H1 (cell line): ENCODE data around the gene ANAPC2. TPM values are rescaled to one million over a fixed set of nuclear protein-coding genes. Genes with fewer than 3 reads are reported as not detected.

ENCODE experiments used
- CTCF ChIA-PET: fragments of 300-600 bp; sonication (Branson Sonifier 250); formaldehyde crosslinking; loops from one replicate; lab custom pipeline; 2021; ENCODE audit not compliant: partially characterized antibody; lab: Charles Lee
- POLR2A ChIA-PET: fragments of 300-600 bp; sonication (Branson Sonifier 250); formaldehyde crosslinking; loops from one replicate; lab custom pipeline; 2021; ENCODE audit warnings: inconsistent platforms; ENCODE audit not compliant: partially characterized antibody; lab: Charles Lee
- DNase-seq, 2 experiments: peaks; one replicate each; pipeline versions ENCODE4 v3.0.0 to v3.0.0-alpha.2; 2010 to 2022; ENCODE audit warnings: low spot score in 2 of 2, low read depth in 1 of 2, mixed read lengths in 1 of 2
- FAIRE-seq: peaks from 2 replicates; lab custom pipeline; 2011; peaks lifted over from hg19 to GRCh38; lab: Jason Lieb, UNC
- H2AFZ ChIP-seq: 2 replicates; pipeline ENCODE4 v1.8.1; 2012; ENCODE audit warnings: low read length, inconsistent platforms
- H2AK5ac ChIP-seq: 2 replicates; pipeline ENCODE4 v1.6.1; 2013; ENCODE audit warnings: low read depth, low read length
- H2BK120ac ChIP-seq: replicated peaks from 2 replicates; pipeline ENCODE3; 2013; ENCODE audit warnings: low read depth, low read length, inconsistent platforms
- H2BK12ac ChIP-seq: 2 replicates; pipeline ENCODE4 v1.6.1; 2013; ENCODE audit warnings: low read depth, low read length
- H2BK15ac ChIP-seq: 2 replicates; pipeline ENCODE4 v1.6.1; 2013; ENCODE audit warnings: low read length
- H2BK20ac ChIP-seq: 2 replicates; pipeline ENCODE4 v1.6.1; 2013; ENCODE audit warnings: low read length
- H2BK5ac ChIP-seq: 2 replicates; pipeline ENCODE4 v1.6.1; 2013; ENCODE audit warnings: low read depth, low read length
- H3K14ac ChIP-seq: 2 replicates; pipeline ENCODE4 v1.6.1; 2013; ENCODE audit warnings: inconsistent platforms; ENCODE audit not compliant: insufficient read length
- H3K18ac ChIP-seq: 2 replicates; pipeline ENCODE4 v1.6.1; 2013; ENCODE audit warnings: low read length; ENCODE audit errors: extremely low read depth
- H3K23ac ChIP-seq: 2 replicates; pipeline ENCODE4 v1.6.1; 2013; ENCODE audit warnings: inconsistent platforms; ENCODE audit not compliant: insufficient read length
- H3K23me2 ChIP-seq: 2 replicates; pipeline ENCODE4 v1.6.1; 2013; ENCODE audit warnings: low read depth, low read length
- H3K27ac ChIP-seq: 2 replicates; pipeline ENCODE4 v1.6.1; 2011; ENCODE audit warnings: low read depth, low read length, inconsistent platforms
- H3K27me3 ChIP-seq, 4 experiments: replicated peaks in 1 of 4; 1 replicate in 1 of 4; 2 replicates in 3 of 4; pipeline versions ENCODE4 v1.6.1 to v1.8.1; 2011 to 2013; ENCODE audit warnings: low read length in 3 of 4, mild to moderate bottlenecking in 3 of 4, inconsistent platforms in 2 of 4, mixed read lengths in 2 of 4, moderate library complexity in 1 of 4; ENCODE audit not compliant: control insufficient read depth in 3 of 4, insufficient read depth in 3 of 4; ENCODE audit errors: extremely low read depth in 1 of 4
- H3K36me3 ChIP-seq, 4 experiments: 2 replicates each; pipeline versions ENCODE4 v1.6.1 to v1.8.1; 2011 to 2013; ENCODE audit warnings: mild to moderate bottlenecking in 4 of 4, low read length in 3 of 4, moderate library complexity in 2 of 4, control low read depth in 1 of 4, inconsistent platforms in 1 of 4; ENCODE audit not compliant: insufficient read depth in 4 of 4, control insufficient read depth in 2 of 4
- H3K4ac ChIP-seq: replicated peaks from 2 replicates; pipeline ENCODE3; 2013; ENCODE audit warnings: low read length, low read depth, mixed read lengths, inconsistent platforms; ENCODE audit not compliant: insufficient read length
- H3K4me1 ChIP-seq, 4 experiments: replicated peaks in 1 of 4; 1 replicate in 1 of 4; 2 replicates in 3 of 4; pipeline versions ENCODE4 v1.6.1 to v1.8.1; 2011 to 2013; ENCODE audit warnings: low read length in 3 of 4, inconsistent platforms in 2 of 4, mixed read lengths in 1 of 4; ENCODE audit not compliant: insufficient read depth in 4 of 4, control insufficient read depth in 3 of 4
- H3K4me2 ChIP-seq, 2 experiments: 2 replicates each; pipeline versions ENCODE4 v1.6.1 to v1.8.1; 2011 to 2013; ENCODE audit warnings: low read depth in 2 of 2, low read length in 2 of 2, control low read depth in 1 of 2, inconsistent platforms in 1 of 2, mild to moderate bottlenecking in 1 of 2; ENCODE audit not compliant: insufficient read depth in 1 of 2
- H3K4me3 ChIP-seq, 4 experiments: fragments of 200-600, 300-600 bp in 1 of 4; sonication (generic), shearing (Covaris generic), sonication (Bioruptor Twin) in 1 of 4; 2 replicates each; pipeline versions ENCODE4 v1.5.1 to v1.8.1; 2011 to 2016; ENCODE audit warnings: low read length in 4 of 4, low read depth in 3 of 4, control low read depth in 2 of 4, inconsistent platforms in 2 of 4, mild to moderate bottlenecking in 2 of 4, mixed read lengths in 1 of 4, moderate library complexity in 1 of 4; ENCODE audit not compliant: insufficient read depth in 2 of 4; ENCODE audit errors: extremely low read depth in 1 of 4
- H3K56ac ChIP-seq: replicated peaks from 2 replicates; pipeline ENCODE3; 2013; ENCODE audit warnings: low read depth, mild to moderate bottlenecking, mixed read lengths, low read length, inconsistent platforms; ENCODE audit not compliant: insufficient read length
- H3K79me1 ChIP-seq: 2 replicates; pipeline ENCODE4 v1.6.1; 2013; ENCODE audit warnings: low read depth, low read length, control low read depth
- H3K79me2 ChIP-seq, 2 experiments: 2 replicates each; pipeline versions ENCODE4 v1.6.1 to v1.8.1; 2012 to 2013; ENCODE audit warnings: low read length in 2 of 2, mild to moderate bottlenecking in 2 of 2, inconsistent platforms in 1 of 2; ENCODE audit not compliant: insufficient read depth in 2 of 2, control insufficient read depth in 1 of 2
- H3K9ac ChIP-seq, 4 experiments: replicated peaks in 1 of 4; 1 replicate in 1 of 4; 2 replicates in 3 of 4; pipeline versions ENCODE4 v1.6.1 to v1.8.1; 2011 to 2013; ENCODE audit warnings: low read depth in 3 of 4, low read length in 3 of 4, control low read depth in 2 of 4, mild to moderate bottlenecking in 2 of 4, moderate library complexity in 2 of 4, inconsistent platforms in 1 of 4; ENCODE audit errors: extremely low read depth in 1 of 4
- H3K9me3 ChIP-seq, 2 experiments: 2 replicates each; pipeline versions ENCODE4 v1.6.1 to v1.8.1; 2012 to 2013; ENCODE audit warnings: mild to moderate bottlenecking in 2 of 2, moderate library complexity in 2 of 2, control low read depth in 1 of 2, inconsistent platforms in 1 of 2, low read depth in 1 of 2, low read length in 1 of 2, mixed read lengths in 1 of 2; ENCODE audit not compliant: insufficient read depth in 2 of 2
- H4K20me1 ChIP-seq, 2 experiments: replicated peaks in 1 of 2; 2 replicates each; pipeline versions ENCODE3 to v1.8.1; 2011 to 2013; ENCODE audit warnings: inconsistent platforms in 2 of 2, low read length in 2 of 2, mild to moderate bottlenecking in 1 of 2; ENCODE audit not compliant: insufficient read depth in 2 of 2, control insufficient read depth in 1 of 2
- H4K5ac ChIP-seq: 2 replicates; pipeline ENCODE4 v1.6.1; 2013; ENCODE audit warnings: low read length, low read depth, mixed read lengths, inconsistent platforms; ENCODE audit not compliant: insufficient read length
- H4K8ac ChIP-seq: 2 replicates; pipeline ENCODE4 v1.8.0; 2013; ENCODE audit warnings: mild to moderate bottlenecking, moderate library complexity, low read length, inconsistent platforms; ENCODE audit not compliant: insufficient read depth; ENCODE audit errors: extremely low read depth
- H4K91ac ChIP-seq: replicated peaks from 2 replicates; pipeline ENCODE3; 2013; ENCODE audit warnings: low read length, mixed read lengths, inconsistent platforms; ENCODE audit not compliant: insufficient read length
- ASH2L ChIP-seq: fragments of 200-600, 300-600 bp; sonication (generic); IDR thresholded peaks from one replicate; pipeline ENCODE4 v1.7.1; 2017; ENCODE audit warnings: low read length
- BACH1 ChIP-seq: IDR thresholded peaks from 2 replicates; pipeline ENCODE4 v1.6.1; 2012; ENCODE audit warnings: low read length, improper control_type of control experiment
- CEBPB ChIP-seq: IDR thresholded peaks from 2 replicates; pipeline ENCODE4 v1.6.1; 2012; ENCODE audit warnings: low read depth, low read length
- EZH2 ChIP-seq: fragments of 200-600 bp; sonication (generic); IDR thresholded peaks from 2 replicates; pipeline ENCODE4 v1.7.1; 2012; ENCODE audit warnings: low read depth, mild to moderate bottlenecking, moderate library complexity, low read length, inconsistent platforms; ENCODE audit not compliant: severe bottlenecking
- GABPA ChIP-seq: IDR thresholded peaks from 2 replicates; pipeline ENCODE4 v1.6.1; 2011; ENCODE audit warnings: mild to moderate bottlenecking, low read length, moderate library complexity, borderline replicate concordance; ENCODE audit not compliant: insufficient read depth
- MAX ChIP-seq: IDR thresholded peaks from 2 replicates; pipeline ENCODE4 v1.6.1; 2012; ENCODE audit warnings: inconsistent platforms
- NRF1 ChIP-seq: IDR thresholded peaks from 2 replicates; pipeline ENCODE4 v1.6.1; 2011; ENCODE audit warnings: mild to moderate bottlenecking, low read depth, low read length, improper control_type of control experiment
- SP2 ChIP-seq: IDR thresholded peaks from 2 replicates; pipeline ENCODE4 v1.6.1; 2012; ENCODE audit warnings: mild to moderate bottlenecking, low read length, inconsistent platforms
- SUZ12 ChIP-seq: fragments of 200-600 bp; sonication (generic); IDR thresholded peaks from 2 replicates; pipeline ENCODE4 v1.6.1; 2012; ENCODE audit warnings: mild to moderate bottlenecking, inconsistent platforms, low read length, moderate library complexity, mixed read lengths
- TCF12 ChIP-seq: IDR thresholded peaks from 2 replicates; pipeline ENCODE4 v1.6.1; 2011; ENCODE audit warnings: low read depth, mild to moderate bottlenecking, low read length
- WGBS, 2 experiments: shearing (Covaris generic) in 1 of 2; methylation state at CpG; one replicate each; pipeline versions ENCODE4 v1.1.6 to v1.1.7; 2013 to 2015; ENCODE audit warnings: low lambda C conversion rate in 2 of 2, mixed read lengths in 2 of 2, inconsistent platforms in 1 of 2, low coverage in 1 of 2, missing lambda C conversion rate in 1 of 2; ENCODE audit not compliant: insufficient replicate concordance in 2 of 2, insufficient coverage in 1 of 2, insufficient read length in 1 of 2; ENCODE audit errors: extremely low coverage in 1 of 2, missing lambda C conversion rate in 1 of 2; 5-methylcytosine and 5-hydroxymethylcytosine counted together
- polyA plus RNA-seq, 7 experiments: library from polyadenylated mRNA; depleted of rRNA in 3 of 7; stranded (reverse) in 5 of 7; unstranded in 2 of 7; fragments of >200 nt in 5 of 7; fragments of 200-250 nt in 2 of 7; gene quantifications; 1 replicate in 5 of 7; 2 replicates in 1 of 7; 4 replicates in 1 of 7; pipeline versions ENCODE4 v1.2.1 to v1.2.3, GENCODE V29; 2011 to 2013; ENCODE audit warnings: missing spikeins in 2 of 7, mixed read lengths in 2 of 7
- total RNA-seq: library from RNA; stranded (reverse); fragmentation: NEBNext Ultra II Directional; extraction: Animal tissue kit (Norgen Biotek cat#: 25700); gene quantifications from 2 replicates; pipeline ENCODE4 v1.2.1, GENCODE V29; 2021

Gene ANAPC2
- total and polyA plus RNA-seq, 2 of the 8 experiments (the other 6 are each of a cell fraction or from before 2014, with no cell fraction given): 30.2 to 37.7 TPM

DNA sequence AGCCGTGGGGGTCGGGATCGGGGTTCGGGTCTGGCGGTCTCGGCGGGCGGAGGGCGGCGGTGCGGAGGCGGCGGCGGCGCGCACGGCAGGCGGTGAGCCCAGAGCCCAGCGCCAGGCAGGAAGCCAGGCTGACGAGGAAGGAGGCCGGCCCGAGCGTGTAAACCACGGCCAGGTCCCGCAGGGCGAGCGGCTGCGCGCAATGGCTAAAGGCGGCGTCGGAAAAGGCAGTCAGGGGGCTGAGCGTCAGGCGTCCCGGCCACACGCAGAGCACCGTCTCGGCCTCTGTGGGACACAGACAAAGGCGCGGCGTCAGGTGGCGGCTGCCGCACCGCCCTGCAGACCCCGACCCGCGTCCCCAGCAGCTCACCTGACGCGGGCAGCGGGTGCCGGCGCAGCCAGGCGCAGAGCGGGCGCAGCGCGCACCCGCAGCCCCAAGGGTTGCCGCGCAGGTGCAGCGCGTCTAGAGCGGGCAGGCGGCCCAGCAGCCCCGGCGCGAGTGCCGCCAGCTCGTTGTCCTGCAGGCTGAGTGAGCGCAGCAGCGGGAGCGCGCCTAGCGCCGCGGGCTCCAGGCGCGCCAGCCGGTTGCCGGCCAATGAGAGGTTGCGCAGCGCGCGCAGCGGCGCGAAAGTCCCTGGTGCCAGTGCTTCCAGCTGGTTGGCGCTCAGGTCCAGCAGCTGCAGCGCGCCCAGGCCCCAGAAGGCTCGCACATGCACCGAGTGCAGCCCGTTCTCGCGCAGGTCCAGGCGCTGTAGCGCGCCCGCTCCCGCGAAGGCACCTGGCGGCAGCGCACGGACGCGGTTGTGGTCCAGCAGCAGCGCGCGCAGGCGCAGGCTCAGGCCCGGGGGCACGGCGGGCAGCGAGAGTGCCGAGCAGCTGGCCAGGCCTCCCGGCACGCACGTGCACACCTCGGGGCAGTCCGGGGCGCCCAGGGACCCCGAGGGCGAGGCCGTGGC lies 19.2 kb downstream of the ANAPC2 start:
- DNase-seq (peak in 1 of 2 experiments; percentile 89), FAIRE-seq (no peak)
- peak overlapping the region; percentile 51; the same call in 1 of the 2 replicates for H4K8ac ChIP-seq
- WGBS, 2 experiments: 2% methylated on average over 92 of the region's 124 CpGs; no CpG with 5 or more reads in 1 of the 2 experiments
- no peaks in the 10 kb centered on the region for H3K79me2 ChIP-seq
- H3K4me2 ChIP-seq: peak overlapping the region; percentile 68 to 96
- no peaks in the 10 kb centered on the region for H3K79me1 ChIP-seq
- H2BK15ac ChIP-seq: 0 out of 2 replicates have a peak overlapping the region, but pooled peaks have one; percentile 81
- H3K27ac ChIP-seq: no peak overlapping the region
- H2BK12ac ChIP-seq: peak overlapping the region; percentile 39; the same call in 1 of the 2 replicates
- H3K14ac ChIP-seq: no peak overlapping the region
- peak overlapping the region; percentile 73; the same call in 1 of the 2 replicates for H2AFZ ChIP-seq
- H2AK5ac ChIP-seq: no peak overlapping the region
- no peak overlapping the region for H4K5ac ChIP-seq
- peak overlapping the region; percentile 78 for H3K18ac ChIP-seq
- H3K9me3 ChIP-seq: no peaks in the 10 kb centered on the region
- H3K27me3 ChIP-seq: peaks cover 38 to 84% (median 68%) of the 10 kb centered on the region in 4 experiments
- no peaks in the 10 kb centered on the region; a peak in 1 of 8 replicates for H3K36me3 ChIP-seq
- H3K4ac ChIP-seq: no peak overlapping the region
- H3K4me3 ChIP-seq: peak overlapping the region; percentile 35 to 65 (median 49)
- H3K9ac ChIP-seq: peak overlapping the region in 1 of 4 experiments; percentile 50; a peak in 1 of 7 replicates
- peaks cover 0 to 16% (median 11%) of the 10 kb centered on the region in 4 experiments; a peak in 6 of 7 replicates for H3K4me1 ChIP-seq
- ChIA-PET CTCF (interaction anchor here (0.8 to 4.3 kb wide), 11 partner anchors 14 to 140 kb away, joined by 3 to 29 read pairs (median 3); partner anchors contain the start of genes ANAPC2, RNF224 and SSNA1), POLR2A (interaction anchor here (0.7 to 3.0 kb wide), 8 partner anchors 12 to 71 kb away, joined by 3 to 14 read pairs (median 5); partner anchors contain the start of gene TUBB4B)
- H2BK20ac ChIP-seq: no peak overlapping the region
- peak overlapping the region; percentile 74 for H4K91ac ChIP-seq
- H3K56ac ChIP-seq: no peak overlapping the region
- H2BK5ac ChIP-seq: no peak overlapping the region
- H2BK120ac ChIP-seq: no peak overlapping the region
- H4K20me1 ChIP-seq: peaks cover 0 to 9% of the 10 kb centered on the region in 2 experiments
- H3K23ac ChIP-seq: no peak overlapping the region
- peaks cover 15% of the 10 kb centered on the region; the same call in 1 of the 2 replicates for H3K23me2 ChIP-seq
- TF ChIP-seq SUZ12 (peak; percentile 77), SP2 (no peak), BACH1 (no peak), CEBPB (no peak), NRF1 (peak; percentile 64), ASH2L (no peak), MAX (peak; percentile 87), GABPA (peak; percentile 59), TCF12 (peak; percentile 36; the same call in 1 of the 2 replicates), EZH2 (peak; percentile 65)
